NOMO-1 treated with DMSO at 0.1 percent for 48 hours (cell line): ENCODE results near the gene PTPRG.

Source experiments
- DNase-seq: peaks from one replicate; lab custom pipeline; 2025; ENCODE audit not compliant: unreplicated experiment; lab: John Stamatoyannopoulos, UW

The PTPRG gene

DNA sequence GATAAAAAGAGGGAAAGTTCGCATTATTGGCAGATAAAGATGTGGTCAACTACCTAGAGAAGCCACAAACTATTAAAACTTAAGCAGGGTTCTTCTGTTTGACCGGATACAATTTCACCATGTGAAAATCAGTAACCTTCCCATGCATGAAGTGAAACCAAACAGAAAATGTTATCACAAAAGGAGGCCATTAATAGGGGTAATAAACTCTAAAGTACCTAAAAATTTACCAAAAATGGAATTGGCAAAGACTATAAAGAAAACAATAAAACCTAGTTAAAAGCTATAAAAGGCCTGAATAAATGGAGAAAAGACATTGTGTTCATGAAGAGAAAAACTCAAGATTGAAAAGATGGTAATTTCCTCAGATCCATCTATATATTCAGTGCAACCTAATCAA is 728.6 kb downstream of the PTPRG start:
- DNase-seq: peak; percentile 23

DNA sequence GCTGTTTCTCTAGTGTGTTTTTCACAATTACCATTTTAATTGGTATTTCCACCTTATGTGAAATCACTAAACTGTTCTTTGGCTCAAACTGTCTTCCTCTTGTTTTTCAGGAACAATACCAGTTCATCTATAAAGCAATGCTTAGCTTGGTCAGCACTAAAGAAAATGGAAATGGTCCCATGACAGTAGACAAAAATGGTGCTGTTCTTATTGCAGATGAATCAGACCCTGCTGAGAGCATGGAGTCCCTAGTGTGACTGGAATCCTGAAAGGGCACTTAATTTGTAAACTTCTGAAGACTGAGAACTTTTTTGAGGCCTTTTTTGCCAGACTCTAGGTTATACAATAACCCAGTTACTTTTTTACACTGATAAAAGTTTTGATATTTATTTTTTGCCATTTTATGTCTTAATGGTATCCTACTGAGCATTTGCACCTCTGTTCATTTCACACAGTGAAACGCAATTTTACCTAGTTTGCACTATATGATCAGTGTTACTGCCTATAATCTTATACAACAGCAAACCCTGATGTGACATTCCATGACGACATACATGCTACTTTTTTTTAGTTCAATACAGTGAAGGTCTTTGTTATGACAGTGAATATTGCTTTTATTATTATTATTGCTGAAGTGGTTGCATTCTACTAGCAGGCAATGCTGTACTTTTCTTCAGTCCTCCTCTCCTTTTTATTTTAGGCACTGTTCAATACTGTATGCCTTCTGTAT is 731.8 kb downstream of the PTPRG start:
- no peak for DNase-seq

DNA sequence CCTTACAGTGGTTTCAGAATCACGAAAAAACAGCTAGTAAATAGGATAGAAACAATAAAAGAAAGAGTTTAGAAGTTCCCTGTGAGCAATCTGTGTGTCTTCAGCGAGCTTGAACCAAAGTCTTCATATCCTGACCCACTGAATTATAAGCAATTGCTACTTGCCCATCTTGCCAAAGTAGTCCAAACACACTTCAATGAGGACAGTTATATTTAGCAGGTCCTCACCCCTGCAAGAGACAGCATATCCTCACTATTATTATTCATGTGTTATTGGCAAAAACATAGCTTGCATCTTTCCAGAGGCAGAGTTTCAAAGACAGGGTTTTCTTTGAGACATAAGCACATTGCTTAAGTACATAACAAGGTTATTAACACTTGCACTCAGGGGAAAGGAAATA is 734.2 kb downstream of the PTPRG start:
- DNase-seq: no peak

DNA sequence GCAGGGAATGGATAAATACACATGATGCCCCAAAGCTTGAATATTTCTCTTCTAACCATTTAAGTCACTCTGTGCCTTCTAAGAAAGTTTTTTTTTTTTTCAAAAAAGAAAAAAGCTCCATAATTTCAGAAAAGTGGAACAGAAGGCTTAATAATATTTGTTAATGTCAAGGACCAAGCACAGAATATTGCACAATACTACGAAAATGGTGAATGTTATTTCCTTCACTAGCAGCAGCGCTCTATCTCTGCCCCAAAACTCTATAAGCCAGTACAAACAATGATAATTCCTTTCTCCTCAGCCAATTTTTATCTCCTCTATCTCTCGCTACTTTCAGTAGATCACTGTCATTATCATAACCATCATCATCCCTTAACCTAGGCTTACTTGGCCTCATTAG is 739.2 kb downstream of the PTPRG start:
- DNase-seq: no peak

DNA sequence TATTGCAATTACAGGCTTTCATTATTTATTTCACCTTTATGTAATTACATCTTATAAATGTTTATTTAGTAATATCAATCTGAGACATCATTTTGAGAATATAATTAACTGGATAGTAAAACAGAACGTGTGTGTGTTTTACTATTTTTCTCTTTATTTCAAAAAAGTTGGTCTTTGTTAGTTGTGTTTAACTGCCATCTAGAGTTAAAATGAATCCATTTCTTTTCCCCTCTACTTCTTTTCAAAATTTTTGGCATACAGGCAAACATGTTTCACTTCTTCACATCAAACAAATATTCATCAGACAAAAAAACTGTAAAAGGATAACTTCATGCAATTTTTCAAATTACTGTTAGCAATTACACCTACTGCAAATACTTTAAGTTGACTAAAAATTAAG is 750.8 kb downstream of the PTPRG start:
- no peak for DNase-seq

DNA sequence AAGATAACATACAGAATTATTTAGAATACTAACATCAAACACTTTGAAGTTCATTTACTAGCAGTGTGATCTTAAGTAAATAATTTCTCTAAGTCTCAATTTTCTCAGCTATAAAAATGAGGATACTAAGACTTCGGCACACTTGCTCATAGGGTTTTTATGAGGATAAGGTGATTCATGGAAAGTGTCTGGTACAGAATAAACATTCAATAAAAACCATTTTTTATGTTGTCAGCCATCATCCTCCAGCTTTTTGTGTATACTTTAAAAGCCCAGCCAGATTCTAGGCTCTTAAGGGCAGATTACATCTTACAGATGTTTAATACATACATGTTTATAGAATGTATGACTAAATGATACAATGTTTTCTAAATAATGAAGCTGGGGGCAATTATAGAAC is 755.2 kb downstream of the PTPRG start:
- DNase-seq: no peak

DNA sequence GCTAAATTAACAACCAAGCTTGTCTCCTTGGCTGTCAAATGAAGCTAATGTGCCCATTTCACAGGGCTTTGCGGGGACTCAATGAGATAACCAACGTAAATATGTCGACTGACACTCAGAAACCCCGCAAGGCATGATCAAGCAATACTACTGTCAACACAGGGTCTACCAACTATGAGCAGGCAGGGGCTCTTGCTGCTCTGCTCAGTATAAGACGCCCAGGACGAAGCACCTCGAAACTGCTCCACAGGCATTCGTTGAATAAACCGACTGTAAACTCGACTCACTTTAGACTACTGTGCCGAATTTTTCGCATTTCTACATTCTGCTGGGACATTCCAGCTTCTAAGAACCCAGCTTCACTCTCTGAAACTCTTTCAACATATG is 757.0 kb downstream of the PTPRG start:
- DNase-seq: no peak

DNA sequence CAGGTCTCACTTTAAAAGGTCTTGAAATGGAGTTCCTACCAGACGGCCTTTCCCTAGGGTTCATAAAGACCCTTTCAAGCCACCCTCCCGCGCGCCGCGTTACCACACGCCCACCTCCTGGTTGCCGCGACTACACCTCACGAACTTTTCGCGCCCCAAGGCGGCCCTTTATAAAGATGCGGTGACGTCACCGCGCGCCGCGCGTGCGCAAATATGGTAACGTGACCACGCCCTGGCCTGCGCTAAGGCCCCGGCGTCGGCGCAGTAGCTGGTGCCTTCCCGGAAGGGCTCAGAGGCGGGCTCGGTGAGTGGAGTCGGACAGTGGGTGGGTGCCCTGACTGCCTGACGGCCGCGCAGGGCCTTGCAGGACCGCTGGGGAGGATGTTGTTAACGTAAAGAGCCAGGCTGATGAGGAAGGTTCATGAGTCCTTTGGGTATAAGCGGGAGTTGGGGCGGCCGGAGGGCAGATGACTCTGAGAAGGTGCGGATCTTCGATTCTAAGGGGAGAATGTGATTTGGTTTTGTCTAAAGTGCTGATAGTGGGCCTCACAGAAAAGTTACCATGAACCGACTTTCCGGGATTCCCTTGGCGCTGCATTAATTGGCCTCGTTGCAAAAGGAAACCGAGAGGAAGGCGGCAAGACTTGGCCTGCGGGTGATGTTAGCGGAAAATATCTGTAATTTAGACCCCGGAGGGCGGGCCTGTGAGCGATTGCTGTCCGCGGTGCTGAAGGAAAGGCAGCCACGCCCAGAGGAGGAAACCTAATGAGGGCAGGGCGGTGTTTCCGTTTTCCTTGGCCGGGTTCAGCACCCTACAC is 757.6 kb downstream of the PTPRG start:
- DNase-seq: peak; percentile 47

DNA sequence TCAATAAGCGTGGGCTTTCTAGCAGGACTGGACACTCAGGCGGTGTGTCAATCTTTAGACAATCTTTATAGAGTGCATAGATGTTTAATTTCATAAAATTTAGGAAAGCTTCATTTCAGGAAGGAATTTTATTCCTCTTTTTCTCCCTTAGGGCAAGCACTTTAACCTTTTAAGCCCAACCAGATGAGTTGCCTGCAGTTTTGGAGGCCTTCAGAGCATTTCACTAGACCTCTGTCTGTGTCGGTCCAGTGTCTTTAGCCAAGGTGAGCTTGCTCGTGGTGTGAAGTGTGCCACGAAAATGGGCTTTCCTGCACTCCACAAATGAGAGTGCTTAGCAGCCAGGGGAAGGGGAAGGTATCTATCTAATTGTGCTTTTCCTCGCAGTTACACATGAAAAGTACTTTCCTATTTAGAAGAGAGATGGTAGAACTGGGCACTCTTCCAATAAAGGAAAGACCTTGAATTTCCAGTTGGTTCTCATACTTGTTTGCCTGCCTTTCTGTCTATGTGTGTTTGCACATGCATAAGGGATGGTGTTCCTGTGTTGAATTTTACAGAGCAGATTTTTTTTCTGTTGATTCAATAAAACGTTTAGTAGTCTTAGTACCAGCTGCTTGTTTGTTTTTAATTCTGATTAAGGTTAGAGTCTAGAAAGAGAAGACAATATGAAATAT is 758.3 kb downstream of the PTPRG start:
- DNase-seq: no peak

DNA sequence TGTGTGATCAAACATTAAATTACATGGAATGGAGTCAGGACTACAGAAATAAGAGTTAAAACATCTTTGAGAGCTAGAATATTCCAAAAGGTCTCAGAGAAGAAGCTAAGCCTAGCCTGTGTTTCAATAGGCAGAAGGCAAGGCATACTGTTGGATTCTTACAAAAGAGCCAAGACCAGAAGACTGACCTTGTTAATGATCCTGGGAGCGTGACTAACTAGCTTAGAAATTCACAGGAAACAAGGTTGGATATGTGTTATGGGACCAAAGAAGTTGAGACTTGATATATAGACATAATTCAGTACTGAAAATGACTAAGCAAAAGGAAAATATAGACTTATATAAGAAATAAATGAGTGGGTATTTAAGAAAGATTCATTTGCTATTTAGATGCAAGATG is 761.9 kb downstream of the PTPRG start:
- DNase-seq: no peak

DNA sequence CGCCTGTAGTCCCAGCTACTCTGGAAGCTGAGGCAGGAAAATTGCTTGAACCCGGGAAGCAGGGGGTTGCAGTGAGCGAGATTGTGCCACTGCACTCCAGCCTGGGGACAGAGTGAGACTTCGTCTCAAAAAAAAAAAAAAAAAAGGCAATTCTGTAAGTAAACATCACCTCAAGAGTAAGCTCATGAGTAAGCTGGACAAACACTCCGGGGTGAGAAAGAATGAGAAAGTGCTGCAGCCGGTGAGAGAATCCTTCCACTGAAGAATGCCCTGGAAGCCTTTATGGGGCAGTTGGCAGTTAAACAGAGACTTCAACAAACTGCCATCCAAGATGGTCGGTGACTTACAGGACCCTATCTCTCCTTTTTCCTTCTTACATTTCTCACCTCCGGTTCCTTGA is 764.5 kb downstream of the PTPRG start:
- DNase-seq: no peak

DNA sequence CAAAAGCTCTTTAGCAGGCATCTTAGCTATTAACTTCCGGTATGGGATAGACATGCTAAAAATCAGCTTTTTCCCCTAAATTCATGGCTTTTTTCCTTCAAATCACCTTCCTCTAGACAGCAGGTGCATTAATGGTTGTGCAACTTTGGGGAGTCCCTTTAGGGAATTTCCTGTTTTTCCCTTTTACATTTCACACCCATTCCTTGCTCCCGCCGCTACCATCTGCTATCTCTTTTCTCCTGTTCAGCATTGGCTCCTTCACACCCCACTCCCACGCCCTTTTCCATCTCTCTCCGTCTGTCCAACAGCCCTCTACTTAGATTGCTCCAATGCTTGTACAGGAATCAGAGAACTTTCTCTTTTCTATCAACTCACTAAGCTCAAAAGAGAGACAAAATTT is 768.6 kb downstream of the PTPRG start:
- DNase-seq: peak; percentile 11

DNA sequence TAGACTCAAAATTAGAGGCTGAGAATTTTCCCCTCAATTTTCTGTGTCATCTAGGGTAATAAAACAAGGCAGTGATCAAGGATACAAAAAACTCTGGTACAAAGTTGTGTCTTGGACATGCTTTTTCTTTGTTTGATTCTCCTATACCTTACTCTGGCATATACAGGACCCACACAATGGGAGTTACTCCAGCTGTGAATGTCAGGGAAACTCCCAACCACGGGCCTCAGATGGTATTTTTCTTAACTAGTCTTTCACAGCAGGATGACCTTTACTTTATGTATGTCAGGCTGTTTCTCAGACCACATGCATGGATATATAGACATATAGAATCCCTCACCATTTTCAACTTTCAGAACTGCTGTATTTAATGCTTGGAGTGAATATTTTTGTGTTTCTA is 770.6 kb downstream of the PTPRG start:
- no peak for DNase-seq

DNA sequence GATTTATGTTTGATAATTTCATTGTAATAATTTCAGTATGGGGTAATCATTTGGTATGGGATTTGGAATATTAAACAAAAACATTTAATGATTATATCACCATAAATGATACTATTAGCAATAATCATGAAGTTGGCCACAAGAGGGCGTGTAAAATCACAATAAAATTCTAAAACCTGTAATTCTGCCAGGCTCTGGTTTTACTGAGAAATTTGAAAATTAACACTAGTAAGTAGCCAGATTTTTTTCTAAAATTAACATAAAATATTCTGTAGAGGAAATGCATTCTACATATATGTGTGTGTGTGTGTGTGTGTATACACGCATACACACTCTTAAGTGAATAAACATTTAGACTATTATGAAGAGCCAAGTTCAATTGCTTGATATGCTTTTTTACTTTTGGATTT is 771.5 kb downstream of the PTPRG start:
- no peak for DNase-seq

DNA sequence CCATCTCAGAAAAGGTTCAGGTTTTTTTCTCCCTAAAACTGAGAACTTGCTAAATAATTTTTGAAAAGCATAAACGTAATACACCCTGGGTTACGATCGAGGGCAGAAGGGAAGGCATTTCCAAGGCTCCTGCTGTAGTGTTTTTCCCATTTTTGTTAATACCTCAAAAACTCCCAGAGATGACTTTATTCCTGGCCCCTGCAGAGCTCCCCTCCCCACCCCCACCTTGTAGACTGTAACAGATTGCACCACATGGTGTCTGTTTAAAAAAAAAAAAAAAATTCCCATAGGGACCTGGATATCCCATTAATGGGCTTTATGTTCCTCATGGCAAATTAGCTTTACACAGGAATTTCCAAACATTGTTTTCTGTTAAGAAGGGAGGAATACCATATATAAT is 773.8 kb downstream of the PTPRG start:
- no peak for DNase-seq

DNA sequence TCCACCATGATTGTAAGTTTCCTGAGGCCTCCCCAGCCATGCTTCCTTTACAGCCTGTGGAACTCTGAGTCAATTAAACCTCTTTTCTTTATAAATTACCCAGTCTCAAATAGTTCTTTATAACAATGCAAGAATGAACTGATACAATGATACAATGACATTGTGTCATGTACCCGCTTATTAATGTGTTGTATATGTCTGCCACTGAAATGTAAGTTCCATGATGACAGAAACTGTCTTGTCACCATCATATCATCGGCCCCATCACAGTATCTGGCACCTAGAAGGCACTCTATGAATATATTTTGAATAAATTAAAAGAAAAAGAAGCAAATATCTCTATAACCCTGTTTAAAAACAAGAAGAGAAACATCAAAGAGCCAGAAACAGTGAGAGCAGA is 782.4 kb downstream of the PTPRG start:
- DNase-seq: no peak
